CD4-positive, alpha-beta memory T cell (primary cell): Measurements from ENCODE around the gene ZNF76. TPM values are rescaled to one million over a fixed set of nuclear protein-coding genes. Genes with fewer than 3 reads are reported as not detected.
A peak's percentile ranks its signal among the peaks of the same experiment; 100 is the strongest.

ENCODE experiments used
- CTCF ChIA-PET: fragments of 350-600 bp; sonication (Branson Sonifier 250); formaldehyde crosslinking; loops from one replicate; lab custom pipeline; 2021; ENCODE audit warnings: inconsistent platforms; ENCODE audit not compliant: partially characterized antibody; lab: Charles Lee
- POLR2A ChIA-PET: fragments of 350-600 bp; sonication (Branson Sonifier 250); formaldehyde crosslinking; loops from one replicate; lab custom pipeline; 2021; ENCODE audit not compliant: partially characterized antibody; lab: Charles Lee
- DNase-seq, 5 donors: peaks; one replicate each; pipeline versions ENCODE4 v3.0.0 to v3.0.0-alpha.2; 2020 to 2022; ENCODE audit warnings: mixed read lengths in 1 of 5
- H3K27ac ChIP-seq: one replicate; pipeline ENCODE4 v1.7.0; 2013; ENCODE audit warnings: low read depth, low read length
- H3K27me3 ChIP-seq: 2 replicates; pipeline ENCODE4 v1.7.0; 2013; ENCODE audit warnings: mild to moderate bottlenecking, low read length, moderate library complexity; ENCODE audit not compliant: insufficient read depth
- H3K36me3 ChIP-seq: 2 replicates; pipeline ENCODE4 v1.7.0; 2013; ENCODE audit warnings: mild to moderate bottlenecking, low read length, moderate library complexity; ENCODE audit not compliant: insufficient read depth
- H3K4me1 ChIP-seq: 2 replicates; pipeline ENCODE4 v1.7.0; 2013; ENCODE audit warnings: mild to moderate bottlenecking, low read length, moderate library complexity; ENCODE audit not compliant: insufficient read depth
- H3K4me3 ChIP-seq, 2 donors: one replicate each; pipeline ENCODE4 v1.7.0; 2013; ENCODE audit warnings: low read length in 2 of 2, mild to moderate bottlenecking in 1 of 2
- H3K9me3 ChIP-seq, 2 donors: one replicate each; pipeline ENCODE4 v1.7.0; 2013; ENCODE audit warnings: low read length in 2 of 2, control low read depth in 1 of 2; ENCODE audit not compliant: control insufficient read depth in 1 of 2
- H3K27ac Mint-ChIP-seq, 7 donors: one replicate each; pipeline ENCODE4 v1.8.0; 2020 to 2021; ENCODE audit warnings: mixed read lengths in 7 of 7, mild to moderate bottlenecking in 6 of 7, inconsistent platforms in 3 of 7, moderate library complexity in 3 of 7
- H3K27me3 Mint-ChIP-seq, 2 donors: one replicate each; pipeline ENCODE4 v1.8.0; 2020 to 2021; ENCODE audit warnings: mixed read lengths in 2 of 2
- H3K36me3 Mint-ChIP-seq, 2 donors: one replicate each; pipeline ENCODE4 v1.8.0; 2020 to 2021; ENCODE audit warnings: mixed read lengths in 2 of 2, inconsistent platforms in 1 of 2, mild to moderate bottlenecking in 1 of 2
- H3K4me1 Mint-ChIP-seq, 4 donors: one replicate each; pipeline ENCODE4 v1.8.0; 2020 to 2021; ENCODE audit warnings: mixed read lengths in 4 of 4, mild to moderate bottlenecking in 1 of 4
- H3K4me3 Mint-ChIP-seq, 8 donors: one replicate each; pipeline ENCODE4 v1.8.0; 2020 to 2021; ENCODE audit warnings: mixed read lengths in 8 of 8, mild to moderate bottlenecking in 7 of 8, moderate library complexity in 6 of 8, inconsistent platforms in 3 of 8
- H3K9me3 Mint-ChIP-seq, 8 donors: one replicate each; pipeline ENCODE4 v1.8.0; 2020 to 2021; ENCODE audit warnings: mixed read lengths in 8 of 8, mild to moderate bottlenecking in 5 of 8, inconsistent platforms in 3 of 8, moderate library complexity in 1 of 8
- intact Hi-C: fragments of 100-400 bp; cut with micrococcal nuclease; formaldehyde crosslinking; loops from one replicate; pipeline ENCODE4 v1.15.1; 2023
- polyA plus RNA-seq, 2 donors: library from polyadenylated mRNA; unstranded; fragments of 300-500 nt; fragmentation: Illumina TruSeq; gene quantifications; one replicate each; pipeline ENCODE4 v1.2.3, GENCODE V29; 2021
- total RNA-seq, 2 experiments: library from RNA; stranded (reverse); gene quantifications; one replicate each; pipeline ENCODE4 v1.2.3, GENCODE V29; 2021

ZNF76 gene
- total and polyA plus RNA-seq, 4 experiments from 2014 or later = 26.3 to 106 (median 64.5) TPM

- POLR2A ChIA-PET = interaction anchor here (1.0 to 26.7 kb wide), 5 partner anchors 8 to 53 kb away, joined by 3 to 805 read pairs (median 6); partner anchors contain the start of genes DEF6, PPARD and ZNF76
- Histone ChIP-seq H3K4me3 (peak overlapping the region; percentile 50), H3K4me1 (peaks cover 87% of the 10 kb centered on the region), H3K27ac (peak overlapping the region; percentile 78), H3K27me3 (no peaks in the 10 kb centered on the region), H3K9me3 (no peaks in the 10 kb centered on the region), H3K36me3 (peaks cover 23% of the 10 kb centered on the region)
- intact Hi-C loops = no loop called here
- H3K4me1 Mint-ChIP-seq = peaks cover 61 to 98% (median 86%) of the 10 kb centered on the region in 4 donors
- peaks cover 73 to 76% of the 10 kb centered on the region in 2 donors for H3K36me3 Mint-ChIP-seq
- H3K27ac Mint-ChIP-seq = peak overlapping the region; percentile 96 to 99 (median 98)
- peak overlapping the region; percentile 83 to 92 (median 85) for H3K4me3 Mint-ChIP-seq
- DNase-seq = no peak
- H3K9me3 Mint-ChIP-seq = no peaks in the 10 kb centered on the region
- CTCF ChIA-PET = interaction anchor here (0.9 to 9.4 kb wide), 7 partner anchors 9 to 137 kb away, joined by 3 to 109 read pairs (median 5); partner anchors contain the start of gene DEF6
- H3K27me3 Mint-ChIP-seq = no peaks in the 10 kb centered on the region
Measured at GRCh38 chr6:35312076-35312800, 52.7 kb downstream of the ZNF76 start.

- intact Hi-C loops = loop anchor here (1.0 kb wide), 1 partner anchor 15 kb away; no protein-coding TSS in a partner anchor
- peak in 1 of 5 donors; percentile 30 for DNase-seq
- no peaks in the 10 kb centered on the region for H3K9me3 ChIP-seq
- no peaks in the 10 kb centered on the region for H3K27me3 ChIP-seq
- Mint-ChIP-seq H3K36me3 (peaks cover 73 to 76% of the 10 kb centered on the region in 2 donors), H3K27me3 (no peaks in the 10 kb centered on the region), H3K9me3 (no peaks in the 10 kb centered on the region), H3K27ac (peak overlapping the region; percentile 88 to 99 (median 98)), H3K4me3 (peak overlapping the region; percentile 52 to 92 (median 84)), H3K4me1 (peaks cover 59 to 98% (median 84%) of the 10 kb centered on the region in 4 donors)
- CTCF ChIA-PET = interaction anchor here (0.9 to 9.4 kb wide), 6 partner anchors 10 to 20 kb away, joined by 3 to 109 read pairs (median 16); partner anchors contain the start of gene DEF6
- no peak overlapping the region for H3K4me3 ChIP-seq
- H3K36me3 ChIP-seq = peaks cover 23% of the 10 kb centered on the region
- peak overlapping the region; percentile 78 for H3K27ac ChIP-seq
- peaks cover 81% of the 10 kb centered on the region for H3K4me1 ChIP-seq
- POLR2A ChIA-PET = interaction anchor here (1.0 to 26.7 kb wide), 4 partner anchors 8 to 53 kb away, joined by 3 to 805 read pairs (median 406); partner anchors contain the start of genes DEF6 and ZNF76
Measured at GRCh38 chr6:35312807-35313206, 53.3 kb downstream of the ZNF76 start.

GRCh38 chr6:35317483-35318195, 58.1 kb downstream of the ZNF76 start:
- Histone ChIP-seq H3K9me3 (no peaks in the 10 kb centered on the region), H3K27ac (peak overlapping the region; percentile 7), H3K4me3 (no peak overlapping the region), H3K4me1 (peaks cover 36% of the 10 kb centered on the region), H3K36me3 (peaks cover 62% of the 10 kb centered on the region), H3K27me3 (no peaks in the 10 kb centered on the region)
- POLR2A ChIA-PET = interaction anchor here (26.7 kb wide), 1 partner anchor 14 kb away, joined by 805 read pairs; the partner anchor contains the start of gene DEF6
- no peaks in the 10 kb centered on the region for H3K27me3 Mint-ChIP-seq
- no peaks in the 10 kb centered on the region for H3K9me3 Mint-ChIP-seq
- CTCF ChIA-PET = interaction anchor here (1.1 to 9.4 kb wide), 6 partner anchors 8 to 24 kb away, joined by 3 to 109 read pairs (median 6); partner anchors contain the start of gene DEF6
- peak overlapping the region; percentile 8 to 88 (median 63) for H3K27ac Mint-ChIP-seq
- intact Hi-C loops = no loop called here
- H3K4me3 Mint-ChIP-seq = no peak overlapping the region
- peaks cover 75 to 87% of the 10 kb centered on the region in 2 donors for H3K36me3 Mint-ChIP-seq
- H3K4me1 Mint-ChIP-seq = peaks cover 31 to 58% (median 47%) of the 10 kb centered on the region in 4 donors
- no peak for DNase-seq

- ChIA-PET CTCF (interaction anchor here (1.7 kb wide), 2 partner anchors 9 to 25 kb away, joined by 5 to 7 read pairs; no protein-coding TSS in a partner anchor), POLR2A (interaction anchor here (1.5 to 26.7 kb wide), 2 partner anchors 14 to 15 kb away, joined by 3 to 805 read pairs; partner anchors contain the start of gene DEF6)
- Mint-ChIP-seq H3K4me3 (no peak overlapping the region), H3K27ac (peak overlapping the region in 5 of 7 donors; percentile 41 to 64 (median 62)), H3K9me3 (no peaks in the 10 kb centered on the region), H3K4me1 (peaks cover 26 to 51% (median 40%) of the 10 kb centered on the region in 4 donors), H3K27me3 (no peaks in the 10 kb centered on the region), H3K36me3 (peaks cover 71 to 86% of the 10 kb centered on the region in 2 donors)
- peaks cover 28% of the 10 kb centered on the region for H3K4me1 ChIP-seq
- no peak overlapping the region for H3K4me3 ChIP-seq
- H3K9me3 ChIP-seq = no peaks in the 10 kb centered on the region
- peak in 1 of 5 donors; percentile 27 for DNase-seq
- intact Hi-C loops = no loop called here
- H3K27me3 ChIP-seq = no peaks in the 10 kb centered on the region
- H3K36me3 ChIP-seq = peaks cover 70% of the 10 kb centered on the region
- H3K27ac ChIP-seq = no peak overlapping the region
Measured at GRCh38 chr6:35318196-35319171, 58.9 kb downstream of the ZNF76 start.

- ChIA-PET CTCF (interaction anchor here (0.8 to 1.7 kb wide), 5 partner anchors 8 to 130 kb away, joined by 3 to 7 read pairs (median 5); partner anchors contain the start of gene PPARD), POLR2A (interaction anchor here (1.5 to 26.7 kb wide), 2 partner anchors 13 to 16 kb away, joined by 3 to 805 read pairs; partner anchors contain the start of gene DEF6)
- Mint-ChIP-seq H3K27ac (peak overlapping the region in 4 of 7 donors; percentile 25 to 90 (median 34)), H3K9me3 (no peaks in the 10 kb centered on the region), H3K4me1 (peaks cover 21 to 42% (median 32%) of the 10 kb centered on the region in 4 donors), H3K36me3 (peaks cover 66 to 79% of the 10 kb centered on the region in 2 donors), H3K27me3 (no peaks in the 10 kb centered on the region), H3K4me3 (no peak overlapping the region)
- Histone ChIP-seq H3K9me3 (no peaks in the 10 kb centered on the region), H3K4me1 (peaks cover 18% of the 10 kb centered on the region), H3K36me3 (peaks cover 71% of the 10 kb centered on the region), H3K4me3 (no peak overlapping the region), H3K27ac (peak overlapping the region; percentile 19), H3K27me3 (no peaks in the 10 kb centered on the region)
- no peak for DNase-seq
- intact Hi-C loops = no loop called here
Measured at GRCh38 chr6:35319346-35320030, 60.0 kb downstream of the ZNF76 start.
